Mesothelial cell of epicardium (in vitro differentiated cells): ENCODE results near the gene WDR64. TPM values are rescaled to one million over a fixed set of nuclear protein-coding genes. Genes with fewer than 3 reads are reported as not detected.

Experiments used
- DNase-seq, 2 experiments: peaks; one replicate each; pipeline ENCODE4 v3.0.0; 2021; ENCODE audit warnings: low spot score in 2 of 2; ENCODE audit not compliant: unreplicated experiment in 2 of 2
- H3K27ac Mint-ChIP-seq: 2 replicates; pipeline ENCODE4 v1.8.0; 2021; ENCODE audit warnings: mixed read lengths
- H3K27me3 Mint-ChIP-seq: 2 replicates; pipeline ENCODE4 v1.8.0; 2021; ENCODE audit warnings: low read depth, mixed read lengths
- H3K36me3 Mint-ChIP-seq: 2 replicates; pipeline ENCODE4 v1.8.0; 2021; ENCODE audit warnings: mixed read lengths
- H3K4me1 Mint-ChIP-seq: 2 replicates; pipeline ENCODE4 v1.8.0; 2021; ENCODE audit warnings: mixed read lengths
- H3K4me3 Mint-ChIP-seq: 2 replicates; pipeline ENCODE4 v1.8.0; 2021; ENCODE audit warnings: mild to moderate bottlenecking, moderate library complexity, mixed read lengths
- H3K9me3 Mint-ChIP-seq: 2 replicates; pipeline ENCODE4 v1.8.0; 2021; ENCODE audit warnings: mixed read lengths
- CTCF ChIP-seq: fragments of 200-600 bp; sonication (generic); IDR thresholded peaks from one replicate; pipeline ENCODE4 v1.5.0; 2021; ENCODE audit warnings: antibody characterized with exemption; ENCODE audit not compliant: unreplicated experiment
- total RNA-seq: library from RNA; stranded (reverse); gene quantifications from 3 replicates; pipeline ENCODE4 v1.2.1, GENCODE V29; 2021

WDR64 gene
- total RNA-seq, 1 donor from 2014 or later = not detected

GRCh38 chr1:241736387-241736786 lies 84.3 kb downstream of the WDR64 start:
- no peak for DNase-seq
- H3K9me3 Mint-ChIP-seq = no peaks in the 10 kb centered on the region
- H3K27me3 Mint-ChIP-seq = peaks cover 26% of the 10 kb centered on the region
- H3K4me3 Mint-ChIP-seq = no peak overlapping the region
- H3K36me3 Mint-ChIP-seq = no peaks in the 10 kb centered on the region
- no peak overlapping the region for H3K27ac Mint-ChIP-seq
- H3K4me1 Mint-ChIP-seq = no peaks in the 10 kb centered on the region
- TF ChIP-seq CTCF = no peak

GRCh38 chr1:241738284-241739078 lies 86.4 kb downstream of the WDR64 start:
- H3K36me3 Mint-ChIP-seq = no peaks in the 10 kb centered on the region
- H3K9me3 Mint-ChIP-seq = no peaks in the 10 kb centered on the region
- TF ChIP-seq CTCF = no peak
- H3K27ac Mint-ChIP-seq = no peak overlapping the region
- DNase-seq = no peak
- no peaks in the 10 kb centered on the region for H3K4me1 Mint-ChIP-seq
- peaks cover 27% of the 10 kb centered on the region for H3K27me3 Mint-ChIP-seq
- H3K4me3 Mint-ChIP-seq = no peak overlapping the region

- peaks cover 11% of the 10 kb centered on the region for H3K27me3 Mint-ChIP-seq
- no peak overlapping the region for H3K4me3 Mint-ChIP-seq
- no peak overlapping the region for H3K27ac Mint-ChIP-seq
- no peak for TF ChIP-seq CTCF
- no peaks in the 10 kb centered on the region for H3K9me3 Mint-ChIP-seq
- no peak for DNase-seq
- H3K4me1 Mint-ChIP-seq = no peaks in the 10 kb centered on the region
- no peaks in the 10 kb centered on the region for H3K36me3 Mint-ChIP-seq
Observed at GRCh38 chr1:241742084-241742483, 90.0 kb downstream of the WDR64 start.

- H3K36me3 Mint-ChIP-seq = no peaks in the 10 kb centered on the region
- DNase-seq = no peak
- peaks cover 5% of the 10 kb centered on the region for H3K4me1 Mint-ChIP-seq
- H3K27me3 Mint-ChIP-seq = peaks cover 6% of the 10 kb centered on the region
- no peaks in the 10 kb centered on the region for H3K9me3 Mint-ChIP-seq
- H3K27ac Mint-ChIP-seq = no peak overlapping the region
- H3K4me3 Mint-ChIP-seq = no peak overlapping the region
- no peak for TF ChIP-seq CTCF
Observed at GRCh38 chr1:241744591-241744990, 92.5 kb downstream of the WDR64 start.

- TF ChIP-seq CTCF = no peak
- Mint-ChIP-seq H3K36me3 (no peaks in the 10 kb centered on the region), H3K4me3 (no peak overlapping the region), H3K4me1 (peaks cover 5% of the 10 kb centered on the region), H3K27ac (no peak overlapping the region), H3K27me3 (peaks cover 6% of the 10 kb centered on the region), H3K9me3 (no peaks in the 10 kb centered on the region)
- no peak for DNase-seq
Observed at GRCh38 chr1:241747992-241748391, 95.9 kb downstream of the WDR64 start.
